Tibial nerve (tissue), 4 donors: Measurements from ENCODE around the gene BMAL1.

Experiments used
- CTCF ChIP-seq, 5 experiments: fragments of 200-600 bp in 3 of 5; fragments of 450-650 bp in 2 of 5; sonication (generic) in 3 of 5; IDR thresholded peaks; one replicate each; pipeline ENCODE4 v1.5.1; 2016 to 2019; ENCODE audit warnings: antibody characterized with exemption in 5 of 5, mild to moderate bottlenecking in 3 of 5, moderate library complexity in 2 of 5
- EP300 ChIP-seq, 2 donors: sonication (generic); formaldehyde crosslinking; IDR thresholded peaks; one replicate each; pipeline ENCODE4 v1.6.1; 2017; ENCODE audit warnings: antibody characterized with exemption in 2 of 2, mild to moderate bottlenecking in 1 of 2
- POLR2A ChIP-seq, 2 donors: fragments of 450-650 bp; IDR thresholded peaks; one replicate each; pipeline ENCODE4 v1.6.1; 2017; ENCODE audit warnings: antibody characterized with exemption in 2 of 2, mild to moderate bottlenecking in 2 of 2, moderate library complexity in 2 of 2

GRCh38 chr11:13291361-13291760 lies 13.8 kb downstream of the BMAL1 start:
- no peak for TF ChIP-seq CTCF (IDR thresholded peaks at IDR 0.05)
- TF ChIP-seq EP300 (IDR thresholded peaks at IDR 0.05) = no peak
- no peak for TF ChIP-seq POLR2A (IDR thresholded peaks at IDR 0.05)
